ENCODE measurements around the gene PTPN14.

PTPN14 gene

GRCh38 chr1:214574598-214575411 is 23.4 kb upstream of the PTPN14 start:
- DNase-seq (ENCODE audit: low read depth) = no peak
- no peak overlapping the region for H3K4me3 ChIP-seq (ENCODE audit: low read length)
- TF ChIP-seq CTCF (conservative IDR thresholded peaks at IDR 0.05; ENCODE audit: low read length) = no peak

- H3K4me3 ChIP-seq (ENCODE audit: low read length) = no peak overlapping the region
- no peak for TF ChIP-seq CTCF (conservative IDR thresholded peaks at IDR 0.05; ENCODE audit: low read length)
- DNase-seq (ENCODE audit: low read depth) = peak; percentile 52
Measured at GRCh38 chr1:214573386-214574318, 22.2 kb upstream of the PTPN14 start.

GRCh38 chr1:214571281-214571680 is 19.9 kb upstream of the PTPN14 start:
- DNase-seq (ENCODE audit: low read depth) = no peak
- H3K4me3 ChIP-seq (ENCODE audit: low read length) = no peak overlapping the region
- TF ChIP-seq CTCF (conservative IDR thresholded peaks at IDR 0.05; ENCODE audit: low read length) = no peak

GRCh38 chr1:214570442-214570841 is 19.0 kb upstream of the PTPN14 start:
- TF ChIP-seq CTCF (conservative IDR thresholded peaks at IDR 0.05; ENCODE audit: low read length) = no peak
- H3K4me3 ChIP-seq (ENCODE audit: low read length) = no peak overlapping the region
- DNase-seq (ENCODE audit: low read depth) = peak; percentile 37

GRCh38 chr1:214569357-214570004 is 18.1 kb upstream of the PTPN14 start:
- no peak for TF ChIP-seq CTCF (conservative IDR thresholded peaks at IDR 0.05; ENCODE audit: low read length)
- DNase-seq (ENCODE audit: low read depth) = peak; percentile 63
- no peak overlapping the region for H3K4me3 ChIP-seq (ENCODE audit: low read length)

DNA sequence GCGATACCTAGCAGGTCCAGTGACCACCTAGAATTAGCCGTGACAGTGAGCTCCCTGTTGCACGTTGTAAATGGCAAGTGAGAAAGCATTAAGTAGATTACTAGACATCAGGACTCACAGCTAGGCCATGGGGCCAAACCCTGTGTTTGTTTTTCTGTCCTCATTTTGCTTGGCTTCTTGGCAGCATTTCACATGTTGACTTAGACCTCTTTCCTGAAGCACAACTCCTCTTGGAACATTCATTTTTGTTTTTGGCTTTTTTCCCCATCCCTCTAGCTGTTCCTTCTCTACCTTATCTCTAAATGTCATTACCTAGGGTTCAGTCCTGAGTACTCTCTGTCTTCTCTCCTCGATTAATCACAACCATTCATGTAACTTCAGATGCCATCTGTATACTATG is 16.9 kb upstream of the PTPN14 start:
- TF ChIP-seq CTCF (conservative IDR thresholded peaks at IDR 0.05; ENCODE audit: low read length) = no peak
- no peak for DNase-seq (ENCODE audit: low read depth)
- H3K4me3 ChIP-seq (ENCODE audit: low read length) = no peak overlapping the region
